ENCODE results near the gene C2CD3.
A peak's percentile ranks its signal among the peaks of the same experiment; 100 is the strongest.

The C2CD3 gene

DNA sequence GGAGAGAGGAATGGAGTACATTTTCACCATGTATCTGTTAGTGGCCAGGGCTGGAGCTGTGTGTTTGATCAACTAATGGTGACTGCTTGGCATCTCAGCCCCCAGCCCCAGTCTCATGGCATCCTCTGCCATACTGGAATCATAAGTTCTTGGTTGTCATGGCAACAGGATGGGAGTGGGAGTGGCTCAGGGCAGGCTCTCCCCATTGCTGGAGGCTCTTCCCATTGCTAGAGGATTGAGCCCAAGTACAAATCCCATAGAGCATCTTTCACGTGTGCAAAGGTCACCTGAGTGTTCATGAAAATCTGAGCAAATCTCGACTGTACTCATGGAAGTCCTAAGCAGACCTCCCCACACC lies 205.1 kb downstream of the C2CD3 start:
- H2AFZ ChIP-seq (ENCODE audit: low read depth), result no peak overlapping the region
- TF ChIP-seq, protein P1, sequence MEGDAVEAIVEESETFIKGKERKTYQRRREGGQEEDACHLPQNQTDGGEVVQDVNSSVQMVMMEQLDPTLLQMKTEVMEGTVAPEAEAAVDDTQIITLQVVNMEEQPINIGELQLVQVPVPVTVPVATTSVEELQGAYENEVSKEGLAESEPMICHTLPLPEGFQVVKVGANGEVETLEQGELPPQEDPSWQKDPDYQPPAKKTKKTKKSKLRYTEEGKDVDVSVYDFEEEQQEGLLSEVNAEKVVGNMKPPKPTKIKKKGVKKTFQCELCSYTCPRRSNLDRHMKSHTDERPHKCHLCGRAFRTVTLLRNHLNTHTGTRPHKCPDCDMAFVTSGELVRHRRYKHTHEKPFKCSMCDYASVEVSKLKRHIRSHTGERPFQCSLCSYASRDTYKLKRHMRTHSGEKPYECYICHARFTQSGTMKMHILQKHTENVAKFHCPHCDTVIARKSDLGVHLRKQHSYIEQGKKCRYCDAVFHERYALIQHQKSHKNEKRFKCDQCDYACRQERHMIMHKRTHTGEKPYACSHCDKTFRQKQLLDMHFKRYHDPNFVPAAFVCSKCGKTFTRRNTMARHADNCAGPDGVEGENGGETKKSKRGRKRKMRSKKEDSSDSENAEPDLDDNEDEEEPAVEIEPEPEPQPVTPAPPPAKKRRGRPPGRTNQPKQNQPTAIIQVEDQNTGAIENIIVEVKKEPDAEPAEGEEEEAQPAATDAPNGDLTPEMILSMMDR (conservative IDR thresholded peaks at IDR 0.05; ENCODE audit: low read depth, low read length), result no peak
- no peaks in the 10 kb centered on the region for H4K20me1 ChIP-seq (ENCODE audit: insufficient read depth)

DNA sequence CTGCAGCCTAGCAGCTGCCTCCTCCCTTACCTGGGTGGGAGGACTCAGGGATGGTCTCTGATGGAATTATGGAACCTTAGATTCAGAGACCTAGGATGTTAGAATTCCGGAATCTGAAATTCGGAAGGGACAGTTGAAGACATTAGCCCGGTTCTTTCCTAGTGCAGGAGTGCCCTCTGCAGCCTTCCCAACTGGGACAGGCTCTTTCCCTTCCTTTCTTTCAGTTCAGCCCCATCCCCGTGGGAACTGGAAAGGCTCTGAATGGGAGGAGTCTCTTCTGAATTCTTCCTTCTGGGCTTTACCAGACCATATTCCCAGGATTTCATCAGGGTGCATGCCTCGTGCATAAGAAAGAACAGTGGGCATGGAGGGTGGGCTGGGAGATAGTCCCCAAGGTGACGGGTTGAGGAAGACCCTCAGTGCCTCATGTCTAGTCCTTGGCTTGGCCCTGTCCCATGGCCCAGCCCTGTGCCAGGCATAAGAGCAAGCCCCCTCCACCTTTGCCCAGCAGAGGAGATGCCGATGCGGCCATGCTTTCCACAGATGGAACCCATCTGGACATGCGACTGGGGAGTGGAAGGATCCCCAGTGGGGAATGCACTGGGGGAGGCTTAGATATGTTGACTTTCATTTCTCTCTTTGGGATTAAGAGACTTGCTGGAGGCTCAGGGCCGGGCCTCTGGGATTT lies 205.6 kb downstream of the C2CD3 start:
- no peak overlapping the region for H3K4me3 ChIP-seq (IDR thresholded peaks at IDR 0.05; ENCODE audit: insufficient read depth, low read depth, low read length)
- no peaks in the 10 kb centered on the region for H3K4me1 ChIP-seq (ENCODE audit: low read depth, poor library complexity, severe bottlenecking)
- H3K36me3 ChIP-seq (ENCODE audit: insufficient read depth), result no peaks in the 10 kb centered on the region
- H2AFZ ChIP-seq (ENCODE audit: low read depth), result no peak overlapping the region; the same call in 1 of the 2 replicates
- H4K20me1 ChIP-seq (ENCODE audit: insufficient read depth), result no peaks in the 10 kb centered on the region
- no peaks in the 10 kb centered on the region for H3K79me2 ChIP-seq (ENCODE audit: insufficient read depth, low read depth)
- TF ChIP-seq, protein P1 (conservative IDR thresholded peaks at IDR 0.05; ENCODE audit: low read depth, low read length), result no peak
- no peak overlapping the region for H3K9ac ChIP-seq
- H3K4me2 ChIP-seq, result peak overlapping the region; percentile 10; the same call in 1 of the 2 replicates
- no peak overlapping the region for H3K27ac ChIP-seq
- H3K27me3 ChIP-seq (ENCODE audit: insufficient read depth, low read depth), result no peaks in the 10 kb centered on the region

More for the DNA sequence above, 205.1 kb downstream of the C2CD3 start:
- Histone ChIP-seq H3K36me3 (ENCODE audit: insufficient read depth) (no peaks in the 10 kb centered on the region), H3K27ac (no peak overlapping the region), H3K4me1 (ENCODE audit: low read depth, poor library complexity, severe bottlenecking) (no peaks in the 10 kb centered on the region), H3K79me2 (ENCODE audit: insufficient read depth, low read depth) (no peaks in the 10 kb centered on the region), H3K27me3 (ENCODE audit: insufficient read depth, low read depth) (no peaks in the 10 kb centered on the region), H3K4me2 (no peak overlapping the region), H3K9ac (no peak overlapping the region), H3K4me3 (IDR thresholded peaks at IDR 0.05; ENCODE audit: insufficient read depth, low read depth, low read length) (no peak overlapping the region)

DNA sequence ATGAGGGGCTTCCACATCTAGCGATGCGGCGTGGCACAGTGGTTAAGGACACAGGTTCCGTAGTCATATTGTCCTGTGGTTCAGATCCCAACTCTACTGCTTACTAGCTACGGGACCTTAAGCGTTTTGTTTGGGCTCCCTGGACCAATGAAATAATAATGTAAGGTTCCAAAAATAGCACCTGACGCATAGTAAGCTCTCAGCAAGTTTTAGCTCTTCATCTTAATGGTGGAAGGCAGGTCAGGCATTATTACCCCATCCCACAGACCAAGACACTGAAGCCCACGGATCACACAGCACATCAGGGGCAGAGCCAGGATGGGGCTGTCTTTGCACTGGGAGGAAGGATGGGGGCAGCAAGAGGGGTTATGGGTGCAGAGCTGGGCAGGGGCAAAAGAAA lies 206.9 kb downstream of the C2CD3 start:
- H4K20me1 ChIP-seq (ENCODE audit: insufficient read depth), result no peaks in the 10 kb centered on the region
- H3K27ac ChIP-seq, result no peak overlapping the region
- no peaks in the 10 kb centered on the region for H3K79me2 ChIP-seq (ENCODE audit: insufficient read depth, low read depth)
- TF ChIP-seq, protein P1 (conservative IDR thresholded peaks at IDR 0.05; ENCODE audit: low read depth, low read length), result no peak
- H3K4me2 ChIP-seq, result peak overlapping the region; percentile 14; the same call in 1 of the 2 replicates
- no peaks in the 10 kb centered on the region for H3K27me3 ChIP-seq (ENCODE audit: insufficient read depth, low read depth)
- no peak overlapping the region for H3K4me3 ChIP-seq (IDR thresholded peaks at IDR 0.05; ENCODE audit: insufficient read depth, low read depth, low read length)
- H3K4me1 ChIP-seq (ENCODE audit: low read depth, poor library complexity, severe bottlenecking), result no peaks in the 10 kb centered on the region
- H3K36me3 ChIP-seq (ENCODE audit: insufficient read depth), result no peaks in the 10 kb centered on the region
- peak overlapping the region; percentile 31; the same call in 1 of the 2 replicates for H2AFZ ChIP-seq (ENCODE audit: low read depth)
- H3K9ac ChIP-seq, result no peak overlapping the region

Measured in KMS-11 (cell line).